ENCODE measurements around the gene DIDO1. TPM values are rescaled to one million over a fixed set of nuclear protein-coding genes. Genes with fewer than 3 reads are reported as not detected.
A peak's percentile ranks its signal among the peaks of the same experiment; 100 is the strongest.

Gene DIDO1
- total and polyA plus RNA-seq, 2 of the 13 experiments (the other 11 are each of a cell fraction or from before 2014, with no cell fraction given): 75.0 to 75.1 TPM

DNA sequence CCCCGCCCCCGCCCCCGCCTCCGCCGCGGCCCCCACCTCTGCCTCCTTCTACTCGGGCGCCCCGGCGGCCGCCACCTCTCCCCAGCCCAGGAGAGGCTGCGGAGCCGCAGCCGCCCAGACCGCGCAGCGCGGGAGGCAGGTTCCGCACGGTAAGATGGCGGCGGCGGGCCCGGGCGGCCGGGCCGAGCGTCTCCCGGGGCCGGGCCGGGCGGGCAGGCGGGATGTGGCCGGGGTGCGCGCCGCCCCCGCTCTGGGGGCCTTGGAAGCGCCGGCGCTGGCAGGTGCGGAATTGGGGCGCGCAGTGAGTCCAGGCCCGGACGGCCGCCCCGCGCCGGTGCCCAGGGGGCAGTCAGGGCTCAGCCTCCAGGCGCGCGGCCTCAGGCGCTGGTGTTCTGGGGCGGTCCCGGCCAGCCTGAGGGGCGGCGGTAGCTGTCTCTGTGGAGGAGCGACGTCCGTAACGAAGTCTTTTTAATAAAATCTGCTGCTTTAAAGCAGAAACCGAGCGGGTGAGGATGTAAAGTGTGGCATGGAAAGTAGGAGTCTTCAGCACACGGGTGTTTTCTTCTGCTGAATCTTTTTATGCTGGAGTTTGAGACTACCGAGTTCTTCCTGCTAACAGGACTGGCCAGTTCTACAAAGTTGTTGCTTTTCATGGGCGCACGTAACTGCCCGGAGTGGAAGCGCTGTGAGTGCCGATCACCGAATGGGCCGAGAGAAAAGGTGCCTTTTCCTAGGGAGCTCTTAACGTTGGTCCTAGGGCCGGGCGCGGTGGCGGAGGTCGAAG, 12.0 kb upstream of the DIDO1 start, which contains the start of gene GID8 (continued):
- no peak; the same call in 1 of the 2 replicates for TF ChIP-seq ZNF839 (CRISPR knock-in tag; IDR thresholded peaks at IDR 0.05; ENCODE audit: borderline replicate concordance)
- TF ChIP-seq ZC3H4 (CRISPR knock-in tag; IDR thresholded peaks at IDR 0.05; ENCODE audit: borderline replicate concordance): 0 out of 2 replicates have a peak, but pooled peaks have one; percentile 56
- peak; percentile 32; the same call in 1 of the 2 replicates for TF ChIP-seq ZSCAN20 (CRISPR knock-in tag; IDR thresholded peaks at IDR 0.05; ENCODE audit: borderline replicate concordance)
- TF ChIP-seq TARDBP (CRISPR knock-in tag; IDR thresholded peaks at IDR 0.05): 0 out of 2 replicates have a peak, but pooled peaks have one; percentile 12
- TF ChIP-seq, protein P1, sequence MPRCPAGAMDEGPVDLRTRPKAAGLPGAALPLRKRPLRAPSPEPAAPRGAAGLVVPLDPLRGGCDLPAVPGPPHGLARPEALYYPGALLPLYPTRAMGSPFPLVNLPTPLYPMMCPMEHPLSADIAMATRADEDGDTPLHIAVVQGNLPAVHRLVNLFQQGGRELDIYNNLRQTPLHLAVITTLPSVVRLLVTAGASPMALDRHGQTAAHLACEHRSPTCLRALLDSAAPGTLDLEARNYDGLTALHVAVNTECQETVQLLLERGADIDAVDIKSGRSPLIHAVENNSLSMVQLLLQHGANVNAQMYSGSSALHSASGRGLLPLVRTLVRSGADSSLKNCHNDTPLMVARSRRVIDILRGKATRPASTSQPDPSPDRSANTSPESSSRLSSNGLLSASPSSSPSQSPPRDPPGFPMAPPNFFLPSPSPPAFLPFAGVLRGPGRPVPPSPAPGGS (CRISPR knock-in tag; IDR thresholded peaks at IDR 0.05): peak; percentile 19; the same call in 1 of the 2 replicates
- TF ChIP-seq SRF (IDR thresholded peaks at IDR 0.05; ENCODE audit: low read depth, low read length): no peak
- TF ChIP-seq PAF1 (CRISPR knock-in tag; IDR thresholded peaks at IDR 0.05): no peak
- TF ChIP-seq ZNF788 (CRISPR knock-in tag; IDR thresholded peaks at IDR 0.05; ENCODE audit: borderline replicate concordance): peak; percentile 88; the same call in 1 of the 2 replicates
- 0 out of 2 replicates have a peak, but pooled peaks have one; percentile 13 for TF ChIP-seq ZSCAN29 (CRISPR knock-in tag; conservative IDR thresholded peaks at IDR 0.05)
- peak; percentile 43; the same call in 1 of the 2 replicates for TF ChIP-seq ZNF431 (CRISPR knock-in tag; IDR thresholded peaks at IDR 0.05; ENCODE audit: borderline replicate concordance, low read depth)
- peak; percentile 46; the same call in 1 of the 2 replicates for TF ChIP-seq SAP130 (CRISPR knock-in tag; IDR thresholded peaks at IDR 0.05; ENCODE audit: low read depth)
- TF ChIP-seq ZSCAN31 (CRISPR knock-in tag; IDR thresholded peaks at IDR 0.05; ENCODE audit: low read depth): 0 out of 2 replicates have a peak, but pooled peaks have one; percentile 67
- peak; percentile 8; the same call in 1 of the 2 replicates for TF ChIP-seq STAG1 (CRISPR knock-in tag; IDR thresholded peaks at IDR 0.05)
- 0 out of 2 replicates have a peak, but pooled peaks have one; percentile 36 for TF ChIP-seq MIXL1 (CRISPR knock-in tag; IDR thresholded peaks at IDR 0.05)
- TF ChIP-seq, protein P2, sequence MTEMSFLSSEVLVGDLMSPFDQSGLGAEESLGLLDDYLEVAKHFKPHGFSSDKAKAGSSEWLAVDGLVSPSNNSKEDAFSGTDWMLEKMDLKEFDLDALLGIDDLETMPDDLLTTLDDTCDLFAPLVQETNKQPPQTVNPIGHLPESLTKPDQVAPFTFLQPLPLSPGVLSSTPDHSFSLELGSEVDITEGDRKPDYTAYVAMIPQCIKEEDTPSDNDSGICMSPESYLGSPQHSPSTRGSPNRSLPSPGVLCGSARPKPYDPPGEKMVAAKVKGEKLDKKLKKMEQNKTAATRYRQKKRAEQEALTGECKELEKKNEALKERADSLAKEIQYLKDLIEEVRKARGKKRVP (CRISPR knock-in tag; IDR thresholded peaks at IDR 0.05): no peak
- no peak for TF ChIP-seq SP1 (IDR thresholded peaks at IDR 0.05)
- TF ChIP-seq SP1 (CRISPR knock-in tag; IDR thresholded peaks at IDR 0.05): peak; percentile 2; the same call in 1 of the 2 replicates
- TF ChIP-seq ZNF558 (CRISPR knock-in tag; IDR thresholded peaks at IDR 0.05; ENCODE audit: borderline replicate concordance): peak; percentile 87; the same call in 1 of the 2 replicates
- TF ChIP-seq ZNF501 (CRISPR knock-in tag; IDR thresholded peaks at IDR 0.05): peak; percentile 69
- no peak for TF ChIP-seq KDM6A (CRISPR knock-in tag; IDR thresholded peaks at IDR 0.05; ENCODE audit: low read depth)
- TF ChIP-seq, protein P3, sequence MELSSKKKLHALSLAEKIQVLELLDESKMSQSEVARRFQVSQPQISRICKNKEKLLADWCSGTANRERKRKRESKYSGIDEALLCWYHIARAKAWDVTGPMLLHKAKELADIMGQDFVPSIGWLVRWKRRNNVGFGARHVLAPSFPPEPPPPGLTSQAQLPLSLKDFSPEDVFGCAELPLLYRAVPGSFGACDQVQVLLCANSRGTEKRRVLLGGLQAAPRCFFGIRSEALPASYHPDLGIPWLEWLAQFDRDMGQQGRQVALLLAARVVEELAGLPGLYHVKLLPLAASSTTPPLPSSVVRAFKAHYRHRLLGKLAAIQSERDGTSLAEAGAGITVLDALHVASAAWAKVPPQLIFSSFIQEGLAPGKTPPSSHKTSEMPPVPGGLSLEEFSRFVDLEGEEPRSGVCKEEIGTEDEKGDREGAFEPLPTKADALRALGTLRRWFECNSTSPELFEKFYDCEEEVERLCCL (CRISPR knock-in tag; IDR thresholded peaks at IDR 0.05; ENCODE audit: borderline replicate concordance): no peak
- TF ChIP-seq ZNF562 (CRISPR knock-in tag; IDR thresholded peaks at IDR 0.05; ENCODE audit: borderline replicate concordance): no peak
- TF ChIP-seq, protein P4, sequence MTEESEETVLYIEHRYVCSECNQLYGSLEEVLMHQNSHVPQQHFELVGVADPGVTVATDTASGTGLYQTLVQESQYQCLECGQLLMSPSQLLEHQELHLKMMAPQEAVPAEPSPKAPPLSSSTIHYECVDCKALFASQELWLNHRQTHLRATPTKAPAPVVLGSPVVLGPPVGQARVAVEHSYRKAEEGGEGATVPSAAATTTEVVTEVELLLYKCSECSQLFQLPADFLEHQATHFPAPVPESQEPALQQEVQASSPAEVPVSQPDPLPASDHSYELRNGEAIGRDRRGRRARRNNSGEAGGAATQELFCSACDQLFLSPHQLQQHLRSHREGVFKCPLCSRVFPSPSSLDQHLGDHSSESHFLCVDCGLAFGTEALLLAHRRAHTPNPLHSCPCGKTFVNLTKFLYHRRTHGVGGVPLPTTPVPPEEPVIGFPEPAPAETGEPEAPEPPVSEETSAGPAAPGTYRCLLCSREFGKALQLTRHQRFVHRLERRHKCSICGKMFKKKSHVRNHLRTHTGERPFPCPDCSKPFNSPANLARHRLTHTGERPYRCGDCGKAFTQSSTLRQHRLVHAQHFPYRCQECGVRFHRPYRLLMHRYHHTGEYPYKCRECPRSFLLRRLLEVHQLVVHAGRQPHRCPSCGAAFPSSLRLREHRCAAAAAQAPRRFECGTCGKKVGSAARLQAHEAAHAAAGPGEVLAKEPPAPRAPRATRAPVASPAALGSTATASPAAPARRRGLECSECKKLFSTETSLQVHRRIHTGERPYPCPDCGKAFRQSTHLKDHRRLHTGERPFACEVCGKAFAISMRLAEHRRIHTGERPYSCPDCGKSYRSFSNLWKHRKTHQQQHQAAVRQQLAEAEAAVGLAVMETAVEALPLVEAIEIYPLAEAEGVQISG (CRISPR knock-in tag; IDR thresholded peaks at IDR 0.05): peak; percentile 14; the same call in 1 of the 2 replicates
- no peak for TF ChIP-seq NFKB2 (CRISPR knock-in tag; IDR thresholded peaks at IDR 0.05; ENCODE audit: borderline replicate concordance)

Measured in HepG2 (cell line).